Adrenal gland (tissue), 12 donors: ENCODE results near the gene ATRN. TPM values are rescaled to one million over a fixed set of nuclear protein-coding genes. Genes with fewer than 3 reads are reported as not detected.
A peak's percentile ranks its signal among the peaks of the same experiment; 100 is the strongest.

ENCODE experiments used
- DNase-seq, 7 donors: peaks; one replicate each; pipeline ENCODE4 v3.0.0-alpha.2; 2019 to 2020
- H3K27ac ChIP-seq, 5 donors: fragments of 200-600 bp; sonication (generic) in 4 of 5; 1 replicate in 3 of 5; 2 replicates in 2 of 5; pipeline versions ENCODE4 v1.5.1 to v1.8.0; 2016 to 2020; ENCODE audit warnings: mild to moderate bottlenecking in 1 of 5
- H3K27me3 ChIP-seq: fragments of 200-600 bp; 2 replicates; pipeline ENCODE4 v1.8.0; 2021
- H3K36me3 ChIP-seq, 2 donors: fragments of 200-600 bp; replicated peaks in 1 of 2; 1 replicate in 1 of 2; 2 replicates in 1 of 2; pipeline versions ENCODE4 v1.5.1 to v1.8.0; 2018 to 2022
- H3K4me1 ChIP-seq, 2 donors: fragments of 200-600 bp; replicated peaks in 1 of 2; 1 replicate in 1 of 2; 2 replicates in 1 of 2; pipeline versions ENCODE4 v1.5.1 to v1.8.0; 2018 to 2021
- H3K4me3 ChIP-seq, 4 donors: fragments of 200-600 bp; sonication (generic) in 3 of 4; one replicate each; pipeline ENCODE4 v1.5.1; 2016 to 2018
- H3K9me3 ChIP-seq, 3 donors: fragments of 200-600 bp; sonication (generic) in 1 of 3; replicated peaks in 1 of 3; 1 replicate in 2 of 3; 2 replicates in 1 of 3; pipeline versions ENCODE4 v1.5.1 to v1.8.0; 2016 to 2021
- POLR2A ChIP-seq, 2 donors: fragments of 450-650 bp; IDR thresholded peaks; one replicate each; pipeline ENCODE4 v1.6.1; 2017; ENCODE audit warnings: antibody characterized with exemption in 2 of 2, mild to moderate bottlenecking in 2 of 2, moderate library complexity in 1 of 2
- WGBS, 4 donors: extraction: QIAGEN DNeasy Blood & Tissue Kit in 2 of 4; methylation state at CpG; one replicate each; pipeline versions ENCODE4 v1.1.5 to v1.1.7; 2013 to 2017; 5-methylcytosine and 5-hydroxymethylcytosine counted together
- intact Hi-C, 2 donors: fragments of 100-400 bp; cut with DNase I; formaldehyde crosslinking; loops; one replicate each; pipeline versions ENCODE4 v1.14.1 to v1.15.0; 2022 to 2023
- polyA plus RNA-seq, 3 donors: library from polyadenylated mRNA; stranded (reverse); fragments of 200-250 nt in 2 of 3; fragments of 350-450 nt in 1 of 3; fragmentation: Illumina TruSeq in 1 of 3; extraction: RNeasy Lipid Tissue Mini Kit (QIAGEN cat#74804) in 1 of 3; gene quantifications; one replicate each; pipeline ENCODE4 v1.2.3, GENCODE V29; 2013 to 2014
- total RNA-seq, 9 donors: library from RNA; depleted of rRNA in 4 of 9; stranded (reverse); fragments of >200 nt in 4 of 9; fragments of 120-200 nt in 1 of 9; fragmentation: NEBNext Ultra II Directional in 1 of 9; extraction: Animal tissue kit (Norgen Biotek cat#: 25700) in 1 of 9; gene quantifications; one replicate each; pipeline versions ENCODE4 v1.1.0 to v1.2.4, GENCODE V29; 2013 to 2023
- TF ChIP-seq, protein P1 (sequence below), 6 experiments: fragments of 450-650 bp in 4 of 6; fragments of 200-600 bp in 2 of 6; sonication (generic) in 1 of 6; IDR thresholded peaks; 1 replicate in 5 of 6; 2 replicates in 1 of 6; pipeline versions ENCODE4 v1.5.1 to v1.8.0; 2016 to 2021; ENCODE audit warnings: antibody characterized with exemption in 6 of 6, mild to moderate bottlenecking in 2 of 6, moderate library complexity in 1 of 6
- donor health status: healthy with polysubstance abuse.
- donor health status: Bipolar disorder and iron deficiency.
- donor health status: DM: yes; HTN: yes; CAD: no.
- donor health status: DM: no; HTN: no; CAD: no.
- donor health status: DM: no; HTN: no; CAD: no.
- donor health status: DM: yes; HTN: yes; CAD: no.

ATRN gene
- total and polyA plus RNA-seq, 12 donors, result 6.2 to 81.1 (median 51.6) TPM

DNA sequence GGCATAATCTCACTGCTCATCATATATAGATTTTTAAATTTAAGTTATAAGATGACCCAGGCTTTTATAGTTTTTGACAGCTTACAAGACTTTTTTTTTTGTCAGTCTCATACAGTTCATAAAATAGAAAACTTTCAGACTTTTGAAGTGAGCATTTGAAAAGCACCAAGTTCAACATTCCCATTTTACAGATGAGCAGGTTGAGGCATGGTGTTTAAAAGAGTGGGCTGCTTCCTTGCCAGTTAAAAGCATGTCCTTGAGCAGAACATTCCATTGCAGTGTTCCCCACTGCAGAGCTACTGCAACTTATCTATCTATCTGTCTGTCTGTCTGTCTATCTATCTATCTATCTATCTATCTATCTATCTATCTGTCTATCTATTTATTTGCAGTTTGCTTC, 105.5 kb downstream of the ATRN start:
- TF ChIP-seq, protein P1, sequence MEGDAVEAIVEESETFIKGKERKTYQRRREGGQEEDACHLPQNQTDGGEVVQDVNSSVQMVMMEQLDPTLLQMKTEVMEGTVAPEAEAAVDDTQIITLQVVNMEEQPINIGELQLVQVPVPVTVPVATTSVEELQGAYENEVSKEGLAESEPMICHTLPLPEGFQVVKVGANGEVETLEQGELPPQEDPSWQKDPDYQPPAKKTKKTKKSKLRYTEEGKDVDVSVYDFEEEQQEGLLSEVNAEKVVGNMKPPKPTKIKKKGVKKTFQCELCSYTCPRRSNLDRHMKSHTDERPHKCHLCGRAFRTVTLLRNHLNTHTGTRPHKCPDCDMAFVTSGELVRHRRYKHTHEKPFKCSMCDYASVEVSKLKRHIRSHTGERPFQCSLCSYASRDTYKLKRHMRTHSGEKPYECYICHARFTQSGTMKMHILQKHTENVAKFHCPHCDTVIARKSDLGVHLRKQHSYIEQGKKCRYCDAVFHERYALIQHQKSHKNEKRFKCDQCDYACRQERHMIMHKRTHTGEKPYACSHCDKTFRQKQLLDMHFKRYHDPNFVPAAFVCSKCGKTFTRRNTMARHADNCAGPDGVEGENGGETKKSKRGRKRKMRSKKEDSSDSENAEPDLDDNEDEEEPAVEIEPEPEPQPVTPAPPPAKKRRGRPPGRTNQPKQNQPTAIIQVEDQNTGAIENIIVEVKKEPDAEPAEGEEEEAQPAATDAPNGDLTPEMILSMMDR (IDR thresholded peaks at IDR 0.05), result no peak
- no peak for TF ChIP-seq POLR2A (IDR thresholded peaks at IDR 0.05)
- Histone ChIP-seq H3K9me3 (no peaks in the 10 kb centered on the region), H3K4me1 (peaks cover 3 to 10% of the 10 kb centered on the region in 2 donors), H3K36me3 (peaks cover 0 to 31% of the 10 kb centered on the region in 2 donors), H3K27ac (peak overlapping the region in 2 of 5 donors; percentile 22 to 65), H3K4me3 (no peak overlapping the region), H3K27me3 (no peaks in the 10 kb centered on the region)
- intact Hi-C loops, result no loop called here
- no peak for DNase-seq

- Histone ChIP-seq H3K27me3 (no peaks in the 10 kb centered on the region), H3K36me3 (peaks cover 0 to 35% of the 10 kb centered on the region in 2 donors), H3K9me3 (no peaks in the 10 kb centered on the region), H3K4me1 (peaks cover 3 to 10% of the 10 kb centered on the region in 2 donors), H3K27ac (no peak overlapping the region), H3K4me3 (no peak overlapping the region)
- TF ChIP-seq, protein P1 (IDR thresholded peaks at IDR 0.05), result no peak
- no peak for TF ChIP-seq POLR2A (IDR thresholded peaks at IDR 0.05)
- 87 to 100% (median 100%) methylated on average over 1 of the region's 1 CpG for WGBS, 4 donors
- no peak for DNase-seq
- intact Hi-C loops, result no loop called here
Observed at GRCh38 chr20:3577366-3577765, 106.5 kb downstream of the ATRN start.

DNA sequence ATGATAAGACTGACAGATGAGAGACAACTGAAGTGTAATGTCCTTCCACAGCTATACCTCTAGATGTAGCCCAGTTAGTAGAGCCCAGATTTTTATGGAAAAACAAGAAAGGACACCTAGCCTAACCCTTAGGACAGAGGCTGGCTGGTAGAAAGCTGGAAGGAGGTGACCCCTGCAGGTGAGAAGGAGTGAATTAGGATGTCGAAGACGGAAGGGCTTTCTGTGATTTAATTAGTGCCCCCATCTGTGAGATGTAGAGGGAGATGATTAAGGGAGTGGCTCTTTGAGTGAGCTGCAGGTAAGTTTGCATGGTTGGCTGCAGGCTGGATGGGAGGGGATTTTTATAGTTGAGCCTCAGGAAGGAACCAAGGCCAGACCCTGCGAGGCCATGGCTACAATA, 109.6 kb downstream of the ATRN start:
- H3K36me3 ChIP-seq, result peaks cover 0 to 62% of the 10 kb centered on the region in 2 donors
- H3K9me3 ChIP-seq, result no peaks in the 10 kb centered on the region
- no peak for DNase-seq
- H3K27me3 ChIP-seq, result no peaks in the 10 kb centered on the region
- H3K4me1 ChIP-seq, result peaks cover 3 to 10% of the 10 kb centered on the region in 2 donors
- TF ChIP-seq POLR2A (IDR thresholded peaks at IDR 0.05), result no peak
- TF ChIP-seq, protein P1 (IDR thresholded peaks at IDR 0.05), result no peak
- 85 to 97% (median 91%) methylated on average over 3 of the region's 3 CpGs for WGBS, 4 donors
- intact Hi-C loops, result no loop called here
- H3K4me3 ChIP-seq, result no peak overlapping the region
- H3K27ac ChIP-seq, result no peak overlapping the region

DNA sequence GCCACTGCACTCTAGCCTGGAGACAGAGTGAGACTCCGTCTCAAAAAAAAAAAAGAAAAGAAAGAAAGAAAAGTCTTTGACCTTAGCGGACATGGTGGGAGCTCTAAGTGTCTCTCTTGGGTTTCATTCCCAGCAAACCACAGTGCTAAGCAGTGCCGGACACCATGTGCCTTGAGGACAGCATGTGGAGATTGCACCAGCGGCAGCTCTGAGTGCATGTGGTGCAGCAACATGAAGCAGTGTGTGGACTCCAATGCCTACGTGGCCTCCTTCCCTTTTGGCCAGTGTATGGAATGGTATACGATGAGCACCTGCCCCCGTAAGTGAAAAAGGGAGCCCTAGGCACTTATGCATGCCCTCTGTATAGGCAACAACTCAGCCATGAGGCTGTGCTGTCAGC, 112.9 kb downstream of the ATRN start:
- Histone ChIP-seq H3K9me3 (no peaks in the 10 kb centered on the region), H3K4me1 (no peaks in the 10 kb centered on the region), H3K36me3 (peaks cover 0 to 34% of the 10 kb centered on the region in 2 donors), H3K4me3 (no peak overlapping the region), H3K27me3 (no peaks in the 10 kb centered on the region), H3K27ac (no peak overlapping the region)
- intact Hi-C loops, result no loop called here
- TF ChIP-seq, protein P1 (IDR thresholded peaks at IDR 0.05), result no peak
- TF ChIP-seq POLR2A (IDR thresholded peaks at IDR 0.05), result no peak
- WGBS, 4 donors, result 80 to 97% (median 83%) methylated on average over 7 of the region's 7 CpGs
- DNase-seq, result no peak
